IMR-90 (cell line): Measurements from ENCODE around the gene AKAP6. TPM values are rescaled to one million over a fixed set of nuclear protein-coding genes. Genes with fewer than 3 reads are reported as not detected.

Source experiments
- ATAC-seq: fragments of 200-7000 bp; cut with Tn5 transposase; 2 replicates; pipeline ENCODE4 v1.9.1; 2020; ENCODE audit warnings: low read depth, mild to moderate bottlenecking, moderate library complexity
- BruUV-seq: library from RNA; stranded (reverse); fragments of 400-500 nt; replicated peaks from 2 replicates; lab custom pipeline; 2021; lab: Mats Ljungman, UMichigan
- CTCF ChIA-PET: fragments of 300-600 bp; formaldehyde crosslinking; extraction: SDS; loops from one replicate; lab custom pipeline; 2021; ENCODE audit warnings: antibody characterized with exemption; lab: Yijun Ruan, JAX
- POLR2A ChIA-PET: fragments of 300-600 bp; sonication (Branson Sonifier 250); formaldehyde crosslinking; loops from one replicate; lab custom pipeline; 2022; ENCODE audit warnings: antibody characterized with exemption; ENCODE audit not compliant: unreplicated experiment; lab: Charles Lee
- DNase-seq: peaks from one replicate; pipeline ENCODE4 v3.0.0; 2013
- H2AFZ ChIP-seq: replicated peaks from 2 replicates; pipeline ENCODE3; 2013; ENCODE audit warnings: low read length, mild to moderate bottlenecking; ENCODE audit not compliant: poor library complexity
- H2AK5ac ChIP-seq: 2 replicates; pipeline ENCODE4 v1.6.1; 2013; ENCODE audit warnings: low read depth, low read length, inconsistent platforms
- H2AK9ac ChIP-seq: replicated peaks from 2 replicates; pipeline ENCODE3; 2013; ENCODE audit warnings: mild to moderate bottlenecking, low read depth, low read length, moderate library complexity; ENCODE audit not compliant: poor library complexity
- H2BK120ac ChIP-seq: 2 replicates; pipeline ENCODE4 v1.6.1; 2013; ENCODE audit warnings: low read depth, low read length, inconsistent platforms
- H2BK15ac ChIP-seq: 3 replicates; pipeline ENCODE4 v1.6.1; 2013; ENCODE audit warnings: low read depth, low read length, inconsistent platforms
- H2BK20ac ChIP-seq: 2 replicates; pipeline ENCODE4 v1.6.1; 2013; ENCODE audit warnings: low read depth, mild to moderate bottlenecking, inconsistent platforms, low read length, moderate library complexity
- H2BK5ac ChIP-seq: 2 replicates; pipeline ENCODE4 v1.6.1; 2013; ENCODE audit warnings: mild to moderate bottlenecking, low read depth, low read length, inconsistent platforms; ENCODE audit not compliant: poor library complexity, severe bottlenecking
- H3K14ac ChIP-seq: replicated peaks from 2 replicates; pipeline ENCODE4 v1.6.1; 2013; ENCODE audit warnings: low read depth, low read length, inconsistent platforms
- H3K18ac ChIP-seq: 2 replicates; pipeline ENCODE4 v1.6.1; 2013; ENCODE audit warnings: low read depth, low read length, control low read depth
- H3K23ac ChIP-seq: 2 replicates; pipeline ENCODE4 v1.6.1; 2013; ENCODE audit warnings: low read depth, low read length, inconsistent platforms
- H3K27ac ChIP-seq: 2 replicates; pipeline ENCODE4 v1.5.1; 2013; ENCODE audit warnings: mild to moderate bottlenecking, control low read depth, low read length; ENCODE audit not compliant: insufficient read depth
- H3K27me3 ChIP-seq: 2 replicates; pipeline ENCODE4 v1.6.1; 2013; ENCODE audit warnings: low read length; ENCODE audit not compliant: control insufficient read depth, insufficient read depth
- H3K36me3 ChIP-seq: 2 replicates; pipeline ENCODE4 v1.6.1; 2013; ENCODE audit warnings: low read length, mixed read lengths; ENCODE audit not compliant: control insufficient read depth, insufficient read depth
- H3K4ac ChIP-seq: 2 replicates; pipeline ENCODE4 v1.6.1; 2013; ENCODE audit warnings: low read depth, low read length, inconsistent platforms
- H3K4me1 ChIP-seq: 2 replicates; pipeline ENCODE4 v1.6.1; 2013; ENCODE audit warnings: low read length, mixed read lengths; ENCODE audit not compliant: control insufficient read depth, insufficient read depth
- H3K4me2 ChIP-seq: 2 replicates; pipeline ENCODE4 v1.6.1; 2013; ENCODE audit warnings: low read depth, mild to moderate bottlenecking, control low read depth, low read length, moderate library complexity
- H3K4me3 ChIP-seq: 2 replicates; pipeline ENCODE4 v1.5.1; 2013; ENCODE audit warnings: low read depth, mild to moderate bottlenecking, control low read depth, low read length, moderate library complexity; ENCODE audit not compliant: insufficient read depth
- H3K56ac ChIP-seq: 2 replicates; pipeline ENCODE4 v1.6.1; 2013; ENCODE audit warnings: low read length, inconsistent platforms; ENCODE audit not compliant: insufficient read depth; ENCODE audit errors: extremely low read depth
- H3K79me1 ChIP-seq, 2 experiments: 2 replicates each; pipeline ENCODE4 v1.6.1; 2013; ENCODE audit warnings: low read length in 2 of 2, inconsistent platforms in 1 of 2, low read depth in 1 of 2
- H3K9ac ChIP-seq: 2 replicates; pipeline ENCODE4 v1.6.1; 2013; ENCODE audit warnings: low read depth, low read length, control low read depth
- H3K9me1 ChIP-seq: 2 replicates; pipeline ENCODE4 v1.6.1; 2013; ENCODE audit warnings: low read length, inconsistent platforms; ENCODE audit not compliant: insufficient read depth
- H3K9me3 ChIP-seq: 2 replicates; pipeline ENCODE4 v1.6.1; 2013; ENCODE audit warnings: low read length; ENCODE audit not compliant: control insufficient read depth, insufficient read depth
- H4K20me1 ChIP-seq: 2 replicates; pipeline ENCODE4 v1.6.1; 2013; ENCODE audit warnings: low read length, inconsistent platforms; ENCODE audit not compliant: insufficient read depth
- H4K5ac ChIP-seq: 2 replicates; pipeline ENCODE4 v1.6.1; 2013; ENCODE audit warnings: mild to moderate bottlenecking, low read depth, low read length, control low read depth
- H4K8ac ChIP-seq, 2 experiments: 2 replicates each; pipeline ENCODE4 v1.6.1; 2013; ENCODE audit warnings: low read depth in 2 of 2, low read length in 2 of 2, control low read depth in 1 of 2, inconsistent platforms in 1 of 2
- H4K91ac ChIP-seq: 2 replicates; pipeline ENCODE4 v1.6.1; 2013; ENCODE audit warnings: low read depth, low read length, inconsistent platforms; ENCODE audit not compliant: insufficient read depth
- BHLHE40 ChIP-seq: fragments of 150-350 bp; IDR thresholded peaks from 2 replicates; pipeline ENCODE4 v1.6.1; 2016; ENCODE audit warnings: mild to moderate bottlenecking, low read depth, low read length
- CEBPB ChIP-seq: IDR thresholded peaks from 2 replicates; pipeline ENCODE4 v1.6.1; 2012; ENCODE audit warnings: low read depth, low read length, improper control_type of control experiment
- CHD1 ChIP-seq: IDR thresholded peaks from 2 replicates; pipeline ENCODE4 v1.6.1; 2012; ENCODE audit warnings: low read depth, low read length, improper control_type of control experiment
- CTCF ChIP-seq: conservative IDR thresholded peaks from 2 replicates; pipeline ENCODE4 v1.5.1; 2012; ENCODE audit warnings: mild to moderate bottlenecking, low read depth, low read length, improper control_type of control experiment
- ELK1 ChIP-seq: fragments of 150-350 bp; IDR thresholded peaks from 2 replicates; pipeline ENCODE4 v1.6.1; 2016; ENCODE audit warnings: low read depth, mild to moderate bottlenecking, low read length, moderate library complexity, borderline replicate concordance
- MAFK ChIP-seq: IDR thresholded peaks from 2 replicates; pipeline ENCODE4 v1.6.1; 2012; ENCODE audit warnings: low read depth, low read length, improper control_type of control experiment
- MAZ ChIP-seq: IDR thresholded peaks from 2 replicates; pipeline ENCODE4 v1.6.1; 2012; ENCODE audit warnings: low read depth, mild to moderate bottlenecking, low read length, improper control_type of control experiment, moderate library complexity, borderline replicate concordance
- MXI1 ChIP-seq: IDR thresholded peaks from 2 replicates; pipeline ENCODE4 v1.6.1; 2012; ENCODE audit warnings: low read depth, mild to moderate bottlenecking, low read length, moderate library complexity, borderline replicate concordance
- NFE2L2 ChIP-seq: fragments of 150-350 bp; IDR thresholded peaks from 2 replicates; pipeline ENCODE4 v1.6.1; 2016; ENCODE audit warnings: low read depth, mild to moderate bottlenecking, low read length
- POLR2A ChIP-seq: IDR thresholded peaks from 2 replicates; pipeline ENCODE4 v1.6.1; 2012; ENCODE audit warnings: mild to moderate bottlenecking, low read depth, low read length
- RCOR1 ChIP-seq: IDR thresholded peaks from 2 replicates; pipeline ENCODE4 v1.6.1; 2012; ENCODE audit warnings: mild to moderate bottlenecking, low read length, improper control_type of control experiment; ENCODE audit not compliant: insufficient replicate concordance
- RFX5 ChIP-seq: IDR thresholded peaks from 2 replicates; pipeline ENCODE4 v1.8.0; 2012; ENCODE audit warnings: low read depth, mild to moderate bottlenecking, low read length, moderate library complexity
- USF2 ChIP-seq: fragments of 150-350 bp; IDR thresholded peaks from 2 replicates; pipeline ENCODE4 v1.6.1; 2017; ENCODE audit warnings: mild to moderate bottlenecking, antibody characterized with exemption, low read length, low read depth
- WGBS, 2 experiments: methylation state at CpG; one replicate each; pipeline versions ENCODE4 v1.1.5 to v1.1.7; 2013; ENCODE audit warnings: missing lambda C conversion rate in 2 of 2; ENCODE audit not compliant: insufficient read length in 1 of 2; ENCODE audit errors: extremely low coverage in 2 of 2; 5-methylcytosine and 5-hydroxymethylcytosine counted together
- dilution Hi-C: fragments of 300-500 bp; cut with HindIII; formaldehyde crosslinking; loops from one replicate; pipeline ENCODE4 v1.14.3; 2018; ENCODE audit warnings: low sequenced_read_pairs; ENCODE audit not compliant: unreplicated experiment
- in situ Hi-C: fragments of 300-500 bp; cut with MboI; formaldehyde crosslinking; loops from 3 replicates; pipeline ENCODE4 v1.14.3; 2019; ENCODE audit warnings: low sequenced_read_pairs, inconsistent platforms, mixed read lengths
- intact Hi-C: fragments of 100-400 bp; cut with micrococcal nuclease; formaldehyde crosslinking; loops from 2 replicates; pipeline ENCODE4 v1.10.0; 2022
- polyA plus RNA-seq, 3 experiments: library from polyadenylated mRNA; depleted of rRNA; stranded (reverse); fragments of >200 nt; gene quantifications; 2 replicates each; pipeline ENCODE4 v1.2.3, GENCODE V29; 2012; ENCODE audit warnings: low replicate concordance in 1 of 3
- total RNA-seq: library from RNA; depleted of rRNA; stranded (reverse); fragments of >200 nt; gene quantifications from 2 replicates; pipeline ENCODE4 v1.2.3, GENCODE V29; 2012

Gene AKAP6
- total and polyA plus RNA-seq, 2 of the 4 experiments (the other 2 are of a cell fraction), result 0.22 to 1.6 TPM

GRCh38 chr14:32470161-32470715, 141.1 kb downstream of the AKAP6 start (continued):
- TF ChIP-seq CHD1, result no peak

DNA sequence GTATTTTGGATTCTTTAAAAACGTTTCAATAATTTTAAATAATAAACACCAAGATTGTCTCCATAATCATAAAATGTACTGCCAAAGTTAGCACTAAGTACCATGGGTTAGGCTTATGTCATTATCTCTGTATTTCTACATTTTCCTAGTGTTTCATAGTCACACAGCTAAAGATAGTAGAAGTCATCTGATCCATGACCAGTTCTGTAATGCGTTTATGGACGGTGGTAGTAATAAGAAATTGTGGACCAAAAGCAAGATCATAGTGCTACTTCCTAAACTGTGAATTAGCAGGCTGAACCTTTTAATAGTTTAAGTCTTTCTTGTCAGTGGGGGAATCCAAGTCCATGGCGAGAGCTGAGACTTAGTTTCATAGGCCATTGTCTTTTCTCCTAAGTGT, 142.1 kb downstream of the AKAP6 start:
- BruUV-seq, result no TSS peak
- ChIA-PET CTCF (interaction anchor here (0.6 kb wide), 1 partner anchor 216 kb away, joined by 3 read pairs; no protein-coding TSS in a partner anchor), POLR2A (no interaction called here)
- H3K56ac ChIP-seq, result no peak overlapping the region
- no peak overlapping the region for H2AK5ac ChIP-seq
- no peak overlapping the region for H3K27ac ChIP-seq
- no peaks in the 10 kb centered on the region for H3K27me3 ChIP-seq
- ATAC-seq (no peak), DNase-seq (no peak)
- H2BK20ac ChIP-seq, result no peak overlapping the region
- peak overlapping the region; percentile 61; the same call in 1 of the 2 replicates for H4K5ac ChIP-seq
- H4K20me1 ChIP-seq, result no peaks in the 10 kb centered on the region
- in situ Hi-C loops, result loop anchor here (25.0 kb wide), 1 partner anchor 959 kb away; no protein-coding TSS in a partner anchor
- H2AFZ ChIP-seq, result no peak overlapping the region
- no peaks in the 10 kb centered on the region for H3K36me3 ChIP-seq
- peaks cover 7% of the 10 kb centered on the region for H3K9me1 ChIP-seq
- H3K23ac ChIP-seq, result no peak overlapping the region
- intact Hi-C loops, result loop anchor here (5.0 to 10.0 kb wide), 2 partner anchors 269 to 546 kb away; partner anchors contain the start of genes RNU6-7 and RNU6-8
- peak overlapping the region; percentile 1; the same call in 1 of the 2 replicates for H3K4ac ChIP-seq
- H2BK15ac ChIP-seq, result no peak overlapping the region; the same call in 2 of the 3 replicates
- WGBS, 2 experiments, result no CpG with 5 or more reads among the region's 4 CpGs
- no peak overlapping the region for H2AK9ac ChIP-seq
- H2BK120ac ChIP-seq, result peak overlapping the region; percentile 36; the same call in 1 of the 2 replicates
- no peak overlapping the region for H3K9ac ChIP-seq
- no peak overlapping the region for H3K14ac ChIP-seq
- H3K4me2 ChIP-seq, result no peak overlapping the region
- no peak overlapping the region for H4K91ac ChIP-seq
- no peaks in the 10 kb centered on the region for H3K79me1 ChIP-seq
- H3K4me1 ChIP-seq, result peaks cover 20% of the 10 kb centered on the region
- dilution Hi-C loops, result no loop called here
- H3K18ac ChIP-seq, result peak overlapping the region; percentile 68; the same call in 1 of the 2 replicates
- no peaks in the 10 kb centered on the region for H3K9me3 ChIP-seq
- H3K4me3 ChIP-seq, result no peak overlapping the region
- no peak overlapping the region; a peak in 1 of 4 replicates for H4K8ac ChIP-seq
- H2BK5ac ChIP-seq, result no peak overlapping the region
- TF ChIP-seq CTCF (no peak), USF2 (no peak), NFE2L2 (no peak), MAFK (no peak), ELK1 (no peak), POLR2A (no peak), CHD1 (no peak), RFX5 (no peak), BHLHE40 (no peak), MXI1 (no peak), CEBPB (no peak), RCOR1 (no peak), MAZ (no peak)
